Loucy (cell line): Measurements from ENCODE around the gene MBNL1.

Source experiments
- H2AFZ ChIP-seq: fragments of 200-600 bp; sonication (generic); 2 replicates; pipeline ENCODE4 v1.6.0; 2016; ENCODE audit warnings: antibody characterized with exemption, mild to moderate bottlenecking, low read length, moderate library complexity
- H3F3A ChIP-seq: fragments of 200-600 bp; 2 replicates; pipeline ENCODE4 v1.6.0; 2016; ENCODE audit warnings: antibody characterized with exemption, low read depth, mild to moderate bottlenecking
- H3K27me3 ChIP-seq: fragments of 200-600 bp; sonication (generic); 2 replicates; pipeline ENCODE4 v1.6.1; 2014; ENCODE audit warnings: low read length, mild to moderate bottlenecking; ENCODE audit not compliant: insufficient read depth, poor library complexity, severe bottlenecking
- H3K36me3 ChIP-seq: fragments of 200-600 bp; sonication (generic); 2 replicates; pipeline ENCODE4 v1.6.1; 2016; ENCODE audit warnings: low read length; ENCODE audit not compliant: insufficient read depth
- H3K4me1 ChIP-seq: fragments of 200-600 bp; sonication (generic); 2 replicates; pipeline ENCODE4 v1.5.1; 2014; ENCODE audit warnings: low read length, mild to moderate bottlenecking; ENCODE audit not compliant: insufficient read depth, poor library complexity, severe bottlenecking
- H3K4me2 ChIP-seq: fragments of 200-600 bp; sonication (generic); 2 replicates; pipeline ENCODE4 v1.6.0; 2014; ENCODE audit warnings: antibody characterized with exemption, low read length, low read depth, mild to moderate bottlenecking; ENCODE audit not compliant: poor library complexity, severe bottlenecking
- H3K4me3 ChIP-seq: fragments of 200-600 bp; sonication (generic); 2 replicates; pipeline ENCODE4 v1.5.1; 2014; ENCODE audit warnings: low read length, mild to moderate bottlenecking, mixed read lengths; ENCODE audit not compliant: poor library complexity, severe bottlenecking
- H3K79me2 ChIP-seq: fragments of 200-600 bp; sonication (generic); 2 replicates; pipeline ENCODE4 v1.6.1; 2014; ENCODE audit warnings: low read length; ENCODE audit not compliant: insufficient read depth
- H3K9ac ChIP-seq: fragments of 200-600 bp; sonication (generic); 2 replicates; pipeline ENCODE4 v1.6.0; 2014; ENCODE audit warnings: mild to moderate bottlenecking, low read depth, low read length, moderate library complexity; ENCODE audit not compliant: poor library complexity, severe bottlenecking
- H3K9me2 ChIP-seq: fragments of 200-600 bp; sonication (generic); replicated peaks from 2 replicates; pipeline ENCODE4 v1.6.1; 2016; ENCODE audit warnings: low read depth, low read length, mixed read lengths
- H3K9me3 ChIP-seq: fragments of 200-600 bp; sonication (generic); 2 replicates; pipeline ENCODE4 v1.6.1; 2014; ENCODE audit warnings: mild to moderate bottlenecking, antibody characterized with exemption, low read length, low read depth; ENCODE audit not compliant: insufficient read depth
- H4K20me1 ChIP-seq: fragments of 200-600 bp; sonication (generic); 2 replicates; pipeline ENCODE4 v1.6.0; 2014; ENCODE audit warnings: antibody characterized with exemption, low read length, mild to moderate bottlenecking; ENCODE audit not compliant: insufficient read depth, poor library complexity, severe bottlenecking
- CTCF ChIP-seq: fragments of 200-600 bp; sonication (generic); conservative IDR thresholded peaks from 2 replicates; pipeline ENCODE4 v1.5.1; 2014; ENCODE audit warnings: mild to moderate bottlenecking, antibody characterized with exemption, low read length
- EZH2phosphoT487 ChIP-seq: fragments of 200-600 bp; IDR thresholded peaks from 2 replicates; pipeline ENCODE4 v1.6.1; 2018; ENCODE audit warnings: antibody characterized with exemption, mild to moderate bottlenecking, moderate library complexity, borderline replicate concordance

MBNL1 gene

DNA sequence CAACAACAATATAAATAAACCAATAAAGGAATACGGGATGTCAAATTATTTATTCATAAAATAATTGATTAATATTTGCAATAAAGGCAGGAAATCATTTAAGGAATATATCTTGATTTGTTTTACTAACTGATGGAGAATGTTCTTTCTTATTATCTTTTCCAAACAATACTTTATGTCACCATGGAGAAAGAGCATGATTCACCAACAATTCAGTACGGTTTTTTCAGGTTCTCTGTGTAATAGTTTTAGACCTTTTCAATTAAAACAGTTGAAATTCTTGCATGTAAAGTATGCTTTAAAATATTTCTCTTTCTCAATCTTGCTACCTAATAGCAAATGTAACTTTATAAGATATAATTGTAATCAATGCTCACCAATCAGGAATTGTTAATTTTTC is 41.7 kb upstream of the MBNL1 start:
- Histone ChIP-seq H3K9me3 (no peaks in the 10 kb centered on the region), H3K9ac (no peak overlapping the region), H3K9me2 (no peaks in the 10 kb centered on the region), H3K4me1 (peaks cover 5% of the 10 kb centered on the region), H4K20me1 (no peaks in the 10 kb centered on the region), H3K27me3 (no peaks in the 10 kb centered on the region), H3F3A (no peaks in the 10 kb centered on the region), H3K79me2 (no peaks in the 10 kb centered on the region), H3K36me3 (no peaks in the 10 kb centered on the region), H3K4me3 (no peak overlapping the region), H3K4me2 (no peak overlapping the region), H2AFZ (no peak overlapping the region)
- TF ChIP-seq EZH2phosphoT487 (no peak), CTCF (no peak)

DNA sequence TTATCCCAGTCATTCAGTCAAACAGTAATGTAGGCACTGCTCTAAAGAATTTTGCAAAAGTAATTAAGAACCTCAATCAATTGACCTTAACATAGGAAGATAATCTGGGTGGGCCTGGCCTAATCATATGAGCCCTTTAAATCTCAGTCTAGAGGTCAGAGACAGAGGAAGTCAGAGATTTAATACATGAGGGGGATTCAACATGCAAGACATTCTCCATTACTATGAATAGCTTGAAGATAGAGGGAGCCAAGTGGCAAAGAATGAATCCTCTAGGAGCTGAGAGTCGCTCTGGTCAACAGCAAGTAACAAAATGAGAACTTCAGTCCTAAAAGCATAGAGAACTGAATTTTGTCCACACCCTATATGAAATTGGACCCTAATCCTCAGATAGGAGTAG is 39.0 kb upstream of the MBNL1 start:
- H3F3A ChIP-seq: no peaks in the 10 kb centered on the region
- H3K9ac ChIP-seq: no peak overlapping the region
- no peaks in the 10 kb centered on the region for H3K9me2 ChIP-seq
- no peak; the same call in 1 of the 2 replicates for TF ChIP-seq CTCF
- no peak for TF ChIP-seq EZH2phosphoT487
- no peaks in the 10 kb centered on the region for H3K36me3 ChIP-seq
- H2AFZ ChIP-seq: no peak overlapping the region
- H3K9me3 ChIP-seq: no peaks in the 10 kb centered on the region
- H3K4me1 ChIP-seq: peaks cover 11% of the 10 kb centered on the region
- H4K20me1 ChIP-seq: no peaks in the 10 kb centered on the region
- no peak overlapping the region for H3K4me3 ChIP-seq
- H3K4me2 ChIP-seq: no peak overlapping the region
- no peaks in the 10 kb centered on the region for H3K79me2 ChIP-seq
- H3K27me3 ChIP-seq: no peaks in the 10 kb centered on the region

DNA sequence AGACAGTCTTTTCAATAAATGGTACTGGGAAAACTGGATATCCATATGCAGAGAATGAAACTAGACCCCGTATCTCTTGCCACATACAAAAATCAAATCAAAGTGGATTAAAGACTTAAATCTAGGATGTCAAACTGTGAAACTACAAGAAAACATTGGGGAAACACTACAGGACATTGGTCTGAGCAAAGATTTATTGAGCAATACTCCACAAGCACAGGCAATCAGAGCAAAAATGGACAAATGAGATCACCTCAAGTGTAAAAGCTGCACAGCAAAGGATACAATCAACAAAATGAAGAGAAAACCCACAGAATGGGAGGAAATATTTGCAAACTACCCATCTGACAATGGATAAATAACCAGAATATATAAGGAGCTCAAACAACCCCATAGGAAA is 38.4 kb upstream of the MBNL1 start:
- H3K9me3 ChIP-seq: no peaks in the 10 kb centered on the region
- H4K20me1 ChIP-seq: no peaks in the 10 kb centered on the region
- H3K9ac ChIP-seq: no peak overlapping the region
- H3K4me3 ChIP-seq: no peak overlapping the region
- no peak overlapping the region for H2AFZ ChIP-seq
- TF ChIP-seq CTCF: no peak
- H3K27me3 ChIP-seq: no peaks in the 10 kb centered on the region
- H3K4me2 ChIP-seq: no peak overlapping the region
- no peaks in the 10 kb centered on the region for H3K79me2 ChIP-seq
- H3K4me1 ChIP-seq: peaks cover 13% of the 10 kb centered on the region
- no peaks in the 10 kb centered on the region for H3F3A ChIP-seq
- no peaks in the 10 kb centered on the region for H3K9me2 ChIP-seq
- H3K36me3 ChIP-seq: no peaks in the 10 kb centered on the region
